Mesothelial cell of epicardium (in vitro differentiated cells): ENCODE data around the gene STAG3. TPM values are rescaled to one million over a fixed set of nuclear protein-coding genes. Genes with fewer than 3 reads are reported as not detected.
"Not testable (repeated sequence)": the region's sequence is repeated elsewhere in the genome, so short reads cannot be mapped to it uniquely, and the experiment has no call there.

Experiments
- DNase-seq, 2 experiments: peaks; one replicate each; pipeline ENCODE4 v3.0.0; 2021; ENCODE audit warnings: low spot score in 2 of 2; ENCODE audit not compliant: unreplicated experiment in 2 of 2
- H3K27ac Mint-ChIP-seq: 2 replicates; pipeline ENCODE4 v1.8.0; 2021; ENCODE audit warnings: mixed read lengths
- H3K27me3 Mint-ChIP-seq: 2 replicates; pipeline ENCODE4 v1.8.0; 2021; ENCODE audit warnings: low read depth, mixed read lengths
- H3K36me3 Mint-ChIP-seq: 2 replicates; pipeline ENCODE4 v1.8.0; 2021; ENCODE audit warnings: mixed read lengths
- H3K4me1 Mint-ChIP-seq: 2 replicates; pipeline ENCODE4 v1.8.0; 2021; ENCODE audit warnings: mixed read lengths
- H3K4me3 Mint-ChIP-seq: 2 replicates; pipeline ENCODE4 v1.8.0; 2021; ENCODE audit warnings: mild to moderate bottlenecking, moderate library complexity, mixed read lengths
- H3K9me3 Mint-ChIP-seq: 2 replicates; pipeline ENCODE4 v1.8.0; 2021; ENCODE audit warnings: mixed read lengths
- total RNA-seq: library from RNA; stranded (reverse); gene quantifications from 3 replicates; pipeline ENCODE4 v1.2.1, GENCODE V29; 2021
- TF ChIP-seq, protein P1 (sequence below): fragments of 200-600 bp; sonication (generic); IDR thresholded peaks from one replicate; pipeline ENCODE4 v1.5.0; 2021; ENCODE audit warnings: antibody characterized with exemption; ENCODE audit not compliant: unreplicated experiment

The STAG3 gene
- total RNA-seq, 1 donor from 2014 or later: 0.94 TPM

DNA sequence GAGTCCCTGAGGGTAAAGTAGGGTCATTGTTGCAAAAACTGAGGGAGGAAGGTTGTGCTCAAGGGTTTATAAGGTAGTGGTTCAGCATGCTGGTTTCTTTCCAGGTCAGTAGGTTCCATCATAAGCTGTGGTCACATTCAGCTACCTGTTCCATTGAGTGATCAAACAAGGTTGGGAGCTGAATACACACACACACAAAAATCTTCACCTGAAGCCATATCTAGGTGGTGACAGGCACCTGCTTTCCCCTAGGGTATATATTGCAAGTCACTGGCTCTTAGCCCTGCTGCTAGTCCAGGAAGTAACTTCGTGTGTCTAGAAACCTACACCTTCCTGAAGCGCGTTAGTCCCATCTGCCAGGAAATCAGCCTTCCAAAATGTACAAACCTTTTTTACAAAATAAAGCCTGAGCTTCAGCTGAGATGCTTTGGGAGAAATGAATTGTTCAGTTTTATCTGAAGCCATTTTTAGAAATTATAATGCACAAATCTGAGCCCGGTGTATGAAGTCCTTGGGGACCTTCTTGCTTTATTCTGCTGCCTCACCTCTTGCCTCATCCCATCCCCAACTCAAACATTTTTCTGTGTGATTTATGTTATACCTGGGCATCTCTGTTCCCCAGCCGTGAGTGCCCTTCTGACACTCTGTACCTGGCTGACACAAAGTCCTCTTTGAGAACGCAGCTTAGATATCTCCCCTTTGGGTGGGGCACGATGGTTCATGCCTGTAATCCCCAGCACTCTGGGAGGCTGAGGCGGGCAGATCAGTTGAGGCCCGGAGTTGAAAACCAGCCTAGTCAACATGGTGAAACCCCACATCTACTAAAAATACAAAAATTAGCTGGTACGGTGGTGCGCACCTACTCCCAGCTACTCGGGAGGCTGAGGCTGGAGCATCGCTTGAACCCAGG is 39.6 kb upstream of the STAG3 start:
- TF ChIP-seq, protein P1, sequence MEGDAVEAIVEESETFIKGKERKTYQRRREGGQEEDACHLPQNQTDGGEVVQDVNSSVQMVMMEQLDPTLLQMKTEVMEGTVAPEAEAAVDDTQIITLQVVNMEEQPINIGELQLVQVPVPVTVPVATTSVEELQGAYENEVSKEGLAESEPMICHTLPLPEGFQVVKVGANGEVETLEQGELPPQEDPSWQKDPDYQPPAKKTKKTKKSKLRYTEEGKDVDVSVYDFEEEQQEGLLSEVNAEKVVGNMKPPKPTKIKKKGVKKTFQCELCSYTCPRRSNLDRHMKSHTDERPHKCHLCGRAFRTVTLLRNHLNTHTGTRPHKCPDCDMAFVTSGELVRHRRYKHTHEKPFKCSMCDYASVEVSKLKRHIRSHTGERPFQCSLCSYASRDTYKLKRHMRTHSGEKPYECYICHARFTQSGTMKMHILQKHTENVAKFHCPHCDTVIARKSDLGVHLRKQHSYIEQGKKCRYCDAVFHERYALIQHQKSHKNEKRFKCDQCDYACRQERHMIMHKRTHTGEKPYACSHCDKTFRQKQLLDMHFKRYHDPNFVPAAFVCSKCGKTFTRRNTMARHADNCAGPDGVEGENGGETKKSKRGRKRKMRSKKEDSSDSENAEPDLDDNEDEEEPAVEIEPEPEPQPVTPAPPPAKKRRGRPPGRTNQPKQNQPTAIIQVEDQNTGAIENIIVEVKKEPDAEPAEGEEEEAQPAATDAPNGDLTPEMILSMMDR: no peak
- H3K27ac Mint-ChIP-seq: no peak overlapping the region
- no peak for DNase-seq
- H3K4me3 Mint-ChIP-seq: no peak overlapping the region
- no peaks in the 10 kb centered on the region for H3K36me3 Mint-ChIP-seq
- H3K27me3 Mint-ChIP-seq: peaks cover 7% of the 10 kb centered on the region
- no peaks in the 10 kb centered on the region for H3K9me3 Mint-ChIP-seq
- peaks cover 2% of the 10 kb centered on the region for H3K4me1 Mint-ChIP-seq

DNA sequence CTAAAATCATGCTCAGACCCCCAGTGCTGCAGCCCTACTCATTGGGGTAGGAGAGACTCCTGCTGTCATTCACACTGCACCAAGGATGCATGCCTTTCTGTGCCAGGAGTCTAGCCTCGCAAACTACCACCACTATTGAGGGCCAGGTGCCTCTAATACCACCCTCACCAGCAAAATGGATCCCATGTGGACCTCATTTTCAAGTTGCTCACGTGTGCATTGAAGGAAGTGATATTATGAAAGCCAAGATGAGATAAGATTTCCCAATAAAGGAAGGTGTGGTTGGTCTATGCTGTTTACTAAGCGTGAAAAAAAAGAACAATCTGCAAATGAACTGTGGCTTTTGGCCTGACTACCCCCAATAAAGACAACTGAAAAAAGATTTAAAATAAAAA is 36.2 kb upstream of the STAG3 start:
- Mint-ChIP-seq H3K4me1 (peaks cover 3% of the 10 kb centered on the region), H3K9me3 (no peaks in the 10 kb centered on the region), H3K36me3 (no peaks in the 10 kb centered on the region), H3K27ac (no peak overlapping the region), H3K27me3 (peaks cover 7% of the 10 kb centered on the region), H3K4me3 (no peak overlapping the region)
- no peak for DNase-seq
- TF ChIP-seq, protein P1: no peak

DNA sequence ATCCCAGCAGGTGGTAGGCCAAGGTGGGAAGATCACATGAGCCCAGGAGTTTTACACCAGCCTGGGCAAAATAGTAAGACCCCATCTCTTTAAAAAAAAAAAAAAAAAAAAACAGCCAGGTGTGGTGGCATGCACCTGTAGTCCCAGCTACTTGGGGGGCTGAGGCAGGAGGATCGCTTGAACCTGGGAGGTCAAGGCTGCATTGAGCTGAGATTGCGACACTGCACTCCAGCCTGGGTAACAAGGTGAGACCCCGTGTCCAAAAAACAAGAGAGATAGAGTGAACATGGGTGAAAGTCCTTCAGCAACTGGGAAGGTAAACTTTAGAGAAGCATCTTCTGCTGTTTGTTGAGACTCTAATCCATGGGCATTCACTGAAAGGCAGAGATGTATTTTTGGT is 35.3 kb upstream of the STAG3 start:
- peaks cover 7% of the 10 kb centered on the region for H3K27me3 Mint-ChIP-seq
- DNase-seq: no peak
- no peaks in the 10 kb centered on the region for H3K9me3 Mint-ChIP-seq
- peaks cover 3% of the 10 kb centered on the region for H3K4me1 Mint-ChIP-seq
- TF ChIP-seq, protein P1: no peak
- no peak overlapping the region for H3K4me3 Mint-ChIP-seq
- no peak overlapping the region for H3K27ac Mint-ChIP-seq
- H3K36me3 Mint-ChIP-seq: no peaks in the 10 kb centered on the region

DNA sequence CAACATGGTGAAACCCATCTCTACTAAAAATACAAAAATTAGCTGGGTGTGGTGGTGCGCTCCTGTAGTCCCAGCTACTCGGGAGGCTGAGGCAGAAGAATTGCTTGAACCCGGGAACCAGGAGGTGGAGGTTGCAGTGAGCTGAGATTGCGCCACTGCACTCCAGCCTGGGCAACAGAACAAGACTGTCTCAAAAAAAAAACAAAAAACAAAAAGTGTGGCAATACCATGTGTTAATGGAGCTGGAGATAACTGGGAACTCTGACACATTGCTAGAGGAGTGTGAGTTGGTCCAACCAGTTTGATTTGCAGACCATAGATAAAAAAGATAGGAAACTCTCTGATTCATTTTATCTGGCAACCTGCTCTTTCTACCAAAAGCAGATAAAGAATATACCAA is 31.4 kb upstream of the STAG3 start:
- DNase-seq, H3K36me3 Mint-ChIP-seq, H3K27ac Mint-ChIP-seq, H3K27me3 Mint-ChIP-seq, H3K4me3 Mint-ChIP-seq, H3K9me3 Mint-ChIP-seq: not testable (repeated sequence)
- H3K4me1 Mint-ChIP-seq: peaks cover 22% of the 10 kb centered on the region

DNA sequence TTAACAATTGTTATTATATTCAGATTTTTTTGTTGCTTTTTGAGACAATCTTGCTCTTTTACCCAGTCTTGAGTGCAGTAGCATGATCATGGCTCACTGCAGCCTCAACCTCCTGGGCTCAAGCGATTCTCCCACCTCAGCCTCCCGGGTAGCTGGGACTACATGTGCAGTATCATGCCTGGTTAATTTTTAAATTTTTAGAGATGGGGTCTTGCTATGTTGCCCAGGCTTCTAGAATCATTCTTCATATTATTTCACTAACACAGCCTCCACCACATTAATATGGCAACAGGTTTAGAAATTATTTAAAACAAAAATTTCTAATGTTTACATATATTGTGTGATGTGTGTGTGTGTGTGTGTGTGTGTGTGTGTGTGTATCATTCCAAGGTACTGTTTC is 30.4 kb upstream of the STAG3 start:
- H3K36me3 Mint-ChIP-seq: peaks cover 6% of the 10 kb centered on the region
- TF ChIP-seq, protein P1: no peak
- H3K4me3 Mint-ChIP-seq: no peak overlapping the region
- no peaks in the 10 kb centered on the region for H3K9me3 Mint-ChIP-seq
- peaks cover 22% of the 10 kb centered on the region for H3K4me1 Mint-ChIP-seq
- H3K27me3 Mint-ChIP-seq: no peaks in the 10 kb centered on the region
- no peak for DNase-seq
- no peak overlapping the region for H3K27ac Mint-ChIP-seq

DNA sequence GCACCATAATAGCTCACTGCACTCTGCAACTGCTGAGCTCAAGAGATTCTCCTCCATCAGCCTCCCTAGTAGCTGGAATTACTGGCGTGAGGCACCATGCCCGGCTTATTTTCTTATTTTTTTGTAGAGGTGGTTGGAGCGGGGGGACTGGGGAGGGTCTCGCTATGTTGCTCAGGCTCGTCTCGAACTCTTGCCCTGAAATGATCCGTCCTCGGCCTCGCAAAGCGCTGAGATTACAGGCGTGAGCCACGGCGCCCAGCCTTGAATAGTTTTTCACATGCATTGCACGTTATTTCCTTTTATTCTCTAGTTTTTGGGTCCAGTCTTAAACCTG is 29.5 kb upstream of the STAG3 start:
- DNase-seq: no peak
- Mint-ChIP-seq H3K4me1 (peaks cover 19% of the 10 kb centered on the region), H3K36me3 (peaks cover 10% of the 10 kb centered on the region), H3K9me3 (no peaks in the 10 kb centered on the region), H3K27ac (peak overlapping the region; percentile 96), H3K4me3 (peak overlapping the region; percentile 99), H3K27me3 (no peaks in the 10 kb centered on the region)
- TF ChIP-seq, protein P1: no peak
